Measurements from ENCODE around the gene DNLZ. TPM values are rescaled to one million over a fixed set of nuclear protein-coding genes. Genes with fewer than 3 reads are reported as not detected.

The DNLZ gene
- total and polyA plus RNA-seq, 12 donors = 3.1 to 28.9 (median 17.5) TPM

DNA sequence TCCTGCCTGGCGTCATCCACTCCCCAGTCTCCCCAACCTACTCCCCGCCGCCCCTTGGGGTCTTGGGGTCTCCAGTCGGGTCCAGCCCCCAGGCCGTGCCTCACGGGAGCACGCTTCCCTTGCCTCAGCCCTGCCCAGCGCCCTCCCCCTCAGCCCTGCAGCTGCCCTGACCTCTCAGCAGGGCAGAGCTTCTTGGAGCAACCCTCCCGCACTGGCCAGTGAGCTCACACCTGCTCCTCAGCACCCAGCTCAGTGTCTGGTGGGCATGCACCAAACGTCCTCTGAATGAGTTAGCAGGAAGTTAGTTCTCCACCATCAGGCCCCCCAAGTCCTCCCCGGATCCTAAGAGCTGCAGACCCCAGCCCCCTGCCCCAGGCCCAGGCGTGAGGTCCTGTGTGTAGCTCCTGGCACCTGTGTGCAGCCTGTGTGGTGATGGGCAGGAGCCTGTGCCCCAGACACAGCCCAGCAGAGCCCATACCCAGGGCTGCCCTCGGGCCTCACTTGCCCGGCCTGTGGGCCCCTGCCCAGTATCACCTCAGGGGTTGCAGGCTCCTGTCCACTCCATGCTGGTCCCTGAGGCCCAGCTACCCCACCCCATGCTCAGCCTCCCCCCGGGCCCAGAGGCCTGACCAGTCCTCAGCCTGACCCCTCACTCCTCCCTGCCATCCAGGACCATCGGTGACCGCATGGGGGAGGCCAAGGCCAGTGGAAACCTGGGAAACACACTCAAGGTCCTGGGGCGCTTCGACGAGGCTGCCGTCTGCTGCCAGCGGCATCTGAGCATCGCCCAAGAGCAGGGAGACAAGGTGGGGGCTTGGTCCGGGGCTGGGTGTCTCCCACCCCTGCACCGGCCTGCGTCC lies 28.0 kb downstream of the DNLZ start:
- intact Hi-C loops (cut with DNase I) = loop anchor here (5.0 kb wide), 1 partner anchor 67 kb away; the partner anchor contains the start of gene SNAPC4 (in 2 of the 2)
- WGBS, 4 donors = 54 to 80% (median 74%) methylated on average over 5 to 26 of the region's 26 CpGs

DNA sequence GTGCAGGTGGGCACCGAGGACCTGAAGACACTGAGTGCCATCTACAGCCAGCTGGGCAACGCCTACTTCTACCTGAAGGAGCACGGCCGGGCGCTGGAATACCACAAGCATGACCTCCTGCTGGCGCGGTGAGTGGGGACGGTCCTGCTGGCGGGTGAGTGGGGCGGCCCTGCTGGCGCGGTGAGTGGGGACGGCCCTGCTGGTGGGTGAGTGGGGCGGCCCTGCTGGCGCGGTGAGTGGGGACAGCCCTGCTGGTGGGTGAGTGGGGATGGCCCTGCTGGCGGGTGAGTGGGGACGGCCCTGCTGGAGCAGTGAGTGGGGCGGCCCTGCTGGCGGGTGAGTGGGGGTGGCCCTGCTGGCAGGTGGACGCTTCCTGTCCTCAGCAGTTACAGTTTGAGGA lies 29.0 kb downstream of the DNLZ start:
- no peak for DNase-seq
- intact Hi-C loops (cut with DNase I) = no loop called here
- no peaks in the 10 kb centered on the region for H3K9me3 ChIP-seq (replicated peaks in 1 of 3)
- peaks cover 0 to 6% of the 10 kb centered on the region in 2 donors for H3K36me3 ChIP-seq (replicated peaks in 1 of 2)
- TF ChIP-seq, protein P1, sequence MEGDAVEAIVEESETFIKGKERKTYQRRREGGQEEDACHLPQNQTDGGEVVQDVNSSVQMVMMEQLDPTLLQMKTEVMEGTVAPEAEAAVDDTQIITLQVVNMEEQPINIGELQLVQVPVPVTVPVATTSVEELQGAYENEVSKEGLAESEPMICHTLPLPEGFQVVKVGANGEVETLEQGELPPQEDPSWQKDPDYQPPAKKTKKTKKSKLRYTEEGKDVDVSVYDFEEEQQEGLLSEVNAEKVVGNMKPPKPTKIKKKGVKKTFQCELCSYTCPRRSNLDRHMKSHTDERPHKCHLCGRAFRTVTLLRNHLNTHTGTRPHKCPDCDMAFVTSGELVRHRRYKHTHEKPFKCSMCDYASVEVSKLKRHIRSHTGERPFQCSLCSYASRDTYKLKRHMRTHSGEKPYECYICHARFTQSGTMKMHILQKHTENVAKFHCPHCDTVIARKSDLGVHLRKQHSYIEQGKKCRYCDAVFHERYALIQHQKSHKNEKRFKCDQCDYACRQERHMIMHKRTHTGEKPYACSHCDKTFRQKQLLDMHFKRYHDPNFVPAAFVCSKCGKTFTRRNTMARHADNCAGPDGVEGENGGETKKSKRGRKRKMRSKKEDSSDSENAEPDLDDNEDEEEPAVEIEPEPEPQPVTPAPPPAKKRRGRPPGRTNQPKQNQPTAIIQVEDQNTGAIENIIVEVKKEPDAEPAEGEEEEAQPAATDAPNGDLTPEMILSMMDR (IDR thresholded peaks at IDR 0.05) = no peak
- TF ChIP-seq POLR2A (IDR thresholded peaks at IDR 0.05) = no peak
- H3K4me3 ChIP-seq = no peak overlapping the region
- no peak overlapping the region for H3K27ac ChIP-seq
- no peaks in the 10 kb centered on the region for H3K27me3 ChIP-seq
- WGBS, 4 donors = 93 to 97% (median 94%) methylated on average over 20 to 21 of the region's 21 CpGs
- H3K4me1 ChIP-seq (replicated peaks in 1 of 2) = no peaks in the 10 kb centered on the region

More for the DNA sequence above, 28.0 kb downstream of the DNLZ start:
- no peak overlapping the region for H3K4me3 ChIP-seq
- H3K9me3 ChIP-seq (replicated peaks in 1 of 3) = no peaks in the 10 kb centered on the region
- no peak overlapping the region for H3K27ac ChIP-seq
- H3K27me3 ChIP-seq = no peaks in the 10 kb centered on the region
- no peak for TF ChIP-seq POLR2A (IDR thresholded peaks at IDR 0.05)
- TF ChIP-seq, protein P1 (IDR thresholded peaks at IDR 0.05) = no peak
- peaks cover 0 to 6% of the 10 kb centered on the region in 2 donors for H3K36me3 ChIP-seq (replicated peaks in 1 of 2)
- no peak for DNase-seq
- H3K4me1 ChIP-seq (replicated peaks in 1 of 2) = no peaks in the 10 kb centered on the region

DNA sequence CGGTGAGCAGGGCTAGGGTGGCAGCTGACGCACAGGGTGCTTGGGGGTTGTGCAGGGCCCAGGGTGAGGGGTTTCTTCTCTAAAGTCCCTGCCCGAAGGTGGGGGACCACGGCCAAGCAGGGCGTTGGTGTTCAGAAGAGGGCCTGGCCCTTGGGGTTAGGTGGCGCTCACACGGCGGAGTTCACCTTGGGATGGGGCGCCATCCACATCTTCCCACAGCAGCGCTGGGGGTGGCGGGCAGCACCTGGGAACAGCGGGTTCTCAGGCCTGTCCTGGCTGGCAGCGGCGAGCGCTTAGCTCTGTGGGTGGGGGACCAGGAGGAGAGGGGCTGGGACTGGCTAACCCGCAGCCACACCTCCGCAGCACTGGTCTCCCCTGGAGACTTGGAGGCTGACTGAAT lies 30.1 kb downstream of the DNLZ start:
- WGBS, 4 donors = 91 to 100% (median 94%) methylated on average over 3 to 17 of the region's 17 CpGs
- DNase-seq = no peak
- no peaks in the 10 kb centered on the region for H3K27me3 ChIP-seq
- TF ChIP-seq, protein P1 (IDR thresholded peaks at IDR 0.05) = no peak
- TF ChIP-seq POLR2A (IDR thresholded peaks at IDR 0.05) = no peak
- peaks cover 0 to 9% of the 10 kb centered on the region in 2 donors for H3K4me1 ChIP-seq (replicated peaks in 1 of 2)
- H3K36me3 ChIP-seq (replicated peaks in 1 of 2) = peaks cover 0 to 6% of the 10 kb centered on the region in 2 donors
- no peak overlapping the region for H3K4me3 ChIP-seq
- H3K9me3 ChIP-seq (replicated peaks in 1 of 3) = no peaks in the 10 kb centered on the region
- intact Hi-C loops (cut with DNase I) = no loop called here
- H3K27ac ChIP-seq = no peak overlapping the region

- H3K36me3 ChIP-seq (replicated peaks in 1 of 2) = peaks cover 0 to 6% of the 10 kb centered on the region in 2 donors
- no peaks in the 10 kb centered on the region for H3K27me3 ChIP-seq
- 91 to 96% (median 93%) methylated on average over 3 to 12 of the region's 12 CpGs for WGBS, 4 donors
- H3K4me3 ChIP-seq = no peak overlapping the region
- peaks cover 1 to 14% of the 10 kb centered on the region in 2 donors for H3K4me1 ChIP-seq (replicated peaks in 1 of 2)
- H3K9me3 ChIP-seq (replicated peaks in 1 of 3) = no peaks in the 10 kb centered on the region
- H3K27ac ChIP-seq = no peak overlapping the region
- TF ChIP-seq, protein P1 (IDR thresholded peaks at IDR 0.05) = no peak
- intact Hi-C loops (cut with DNase I) = no loop called here
- DNase-seq = no peak
Observed at GRCh38 chr9:136333045-136333444, 30.5 kb downstream of the DNLZ start.

All from adrenal gland (tissue), 12 donors.